Left lung (tissue), 10 donors: ENCODE measurements around the gene HUNK. TPM values are rescaled to one million over a fixed set of nuclear protein-coding genes. Genes with fewer than 3 reads are reported as not detected.

Experiments
- ATAC-seq: fragments of 200-7000 bp; cut with Tn5 transposase; one replicate; pipeline ENCODE4 v1.9.1; 2020; ENCODE audit warnings: moderate library complexity
- DNase-seq, 4 donors: peaks; one replicate each; pipeline ENCODE4 v3.0.0-alpha.2; 2013 to 2020
- H3K27ac ChIP-seq, 2 donors: fragments of 200-600 bp; sonication (generic) in 1 of 2; one replicate each; pipeline versions ENCODE4 v1.5.0 to v1.8.0; 2020 to 2021
- H3K27me3 ChIP-seq, 2 donors: fragments of 200-600 bp; sonication (generic) in 1 of 2; one replicate each; pipeline versions ENCODE4 v1.5.0 to v1.8.0; 2020 to 2021
- H3K36me3 ChIP-seq, 2 donors: fragments of 200-600 bp; sonication (generic) in 1 of 2; one replicate each; pipeline versions ENCODE4 v1.5.0 to v1.8.0; 2020 to 2021
- H3K4me1 ChIP-seq, 2 donors: fragments of 200-600 bp; one replicate each; pipeline ENCODE4 v1.8.0; 2021
- H3K4me3 ChIP-seq, 2 donors: fragments of 200-600 bp; sonication (generic) in 1 of 2; one replicate each; pipeline versions ENCODE4 v1.5.0 to v1.8.0; 2020 to 2021; ENCODE audit warnings: mild to moderate bottlenecking in 1 of 2
- H3K9me3 ChIP-seq, 2 donors: fragments of 200-600 bp; sonication (generic) in 1 of 2; one replicate each; pipeline versions ENCODE4 v1.5.0 to v1.8.0; 2020 to 2021
- CTCF ChIP-seq, 2 donors: fragments of 200-600 bp; sonication (generic) in 1 of 2; IDR thresholded peaks; one replicate each; pipeline versions ENCODE4 v1.5.0 to v1.8.0; 2021; ENCODE audit warnings: antibody characterized with exemption in 2 of 2
- intact Hi-C, 2 donors: fragments of 100-400 bp; cut with DNase I; formaldehyde crosslinking; loops; one replicate each; pipeline versions ENCODE4 v1.11.2 to v1.14.2; 2022
- polyA plus RNA-seq, 6 donors: library from polyadenylated mRNA; unstranded; fragments of 120-200 nt; gene quantifications; one replicate each; pipeline ENCODE4 v1.2.1, GENCODE V29; 2013; ENCODE audit not compliant: insufficient read length in 6 of 6
- total RNA-seq, 2 donors: library from RNA; stranded (reverse); fragmentation: NEBNext Ultra II Directional; extraction: Animal tissue kit (Norgen Biotek cat#: 25700); gene quantifications; one replicate each; pipeline ENCODE4 v1.2.1, GENCODE V29; 2021
- donor health status: DM: no; HTN: yes; CAD: no.
- donor health status: DM: no; HTN: no; CAD: no.

The HUNK gene
- total and polyA plus RNA-seq, 8 donors = 2.9 to 7.4 (median 6.0) TPM

DNA sequence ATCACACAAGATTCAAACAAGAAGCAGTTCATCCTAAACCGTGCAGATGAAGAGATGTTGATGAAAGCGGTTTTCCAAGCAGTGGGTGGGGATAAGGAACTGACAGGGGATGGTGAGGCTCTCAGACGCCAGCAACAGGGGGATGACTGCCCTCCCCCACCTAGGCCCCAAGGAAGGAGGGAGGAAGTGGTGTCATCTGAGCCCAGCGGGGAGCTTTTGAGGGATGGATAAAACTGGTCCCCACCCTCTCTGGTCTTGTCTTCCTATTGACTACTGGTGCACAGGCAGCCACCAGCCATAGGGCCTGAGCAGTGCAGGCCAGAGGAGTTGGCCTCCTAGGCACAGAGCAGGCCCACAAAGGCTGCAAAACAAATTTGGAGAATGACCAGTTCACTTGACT, 175.5 kb downstream of the HUNK start:
- Histone ChIP-seq H3K4me1 (no peaks in the 10 kb centered on the region), H3K9me3 (peaks cover 0 to 16% of the 10 kb centered on the region in 2 donors), H3K27ac (no peak overlapping the region), H3K36me3 (no peaks in the 10 kb centered on the region), H3K4me3 (no peak overlapping the region), H3K27me3 (no peaks in the 10 kb centered on the region)
- no peak for TF ChIP-seq CTCF (IDR thresholded peaks at IDR 0.05)
- DNase-seq = no peak
- no peak for ATAC-seq
- intact Hi-C loops = no loop called here

Other genes with a start within 250 kb of the HUNK start
- gene SOD1, start 213.3 kb upstream of the HUNK start, total RNA-seq = 100 to 1,000 TPM; 142 to 158 TPM
- 100 to 1,000 TPM; 211 to 227 (median 220) TPM for gene SOD1, start 213.3 kb upstream of the HUNK start, polyA plus RNA-seq
- 10 to 100 TPM; 23.9 to 29.7 TPM for gene SCAF4, start 140.9 kb upstream of the HUNK start, total RNA-seq
- 10 to 100 TPM; 37.8 to 44.1 (median 43.1) TPM for gene SCAF4, start 140.9 kb upstream of the HUNK start, polyA plus RNA-seq